ENCODE data around the gene CYB5D1. TPM values are rescaled to one million over a fixed set of nuclear protein-coding genes. Genes with fewer than 3 reads are reported as not detected.

The CYB5D1 gene
- total RNA-seq, 1 donor from 2014 or later, result 17.8 TPM

DNA sequence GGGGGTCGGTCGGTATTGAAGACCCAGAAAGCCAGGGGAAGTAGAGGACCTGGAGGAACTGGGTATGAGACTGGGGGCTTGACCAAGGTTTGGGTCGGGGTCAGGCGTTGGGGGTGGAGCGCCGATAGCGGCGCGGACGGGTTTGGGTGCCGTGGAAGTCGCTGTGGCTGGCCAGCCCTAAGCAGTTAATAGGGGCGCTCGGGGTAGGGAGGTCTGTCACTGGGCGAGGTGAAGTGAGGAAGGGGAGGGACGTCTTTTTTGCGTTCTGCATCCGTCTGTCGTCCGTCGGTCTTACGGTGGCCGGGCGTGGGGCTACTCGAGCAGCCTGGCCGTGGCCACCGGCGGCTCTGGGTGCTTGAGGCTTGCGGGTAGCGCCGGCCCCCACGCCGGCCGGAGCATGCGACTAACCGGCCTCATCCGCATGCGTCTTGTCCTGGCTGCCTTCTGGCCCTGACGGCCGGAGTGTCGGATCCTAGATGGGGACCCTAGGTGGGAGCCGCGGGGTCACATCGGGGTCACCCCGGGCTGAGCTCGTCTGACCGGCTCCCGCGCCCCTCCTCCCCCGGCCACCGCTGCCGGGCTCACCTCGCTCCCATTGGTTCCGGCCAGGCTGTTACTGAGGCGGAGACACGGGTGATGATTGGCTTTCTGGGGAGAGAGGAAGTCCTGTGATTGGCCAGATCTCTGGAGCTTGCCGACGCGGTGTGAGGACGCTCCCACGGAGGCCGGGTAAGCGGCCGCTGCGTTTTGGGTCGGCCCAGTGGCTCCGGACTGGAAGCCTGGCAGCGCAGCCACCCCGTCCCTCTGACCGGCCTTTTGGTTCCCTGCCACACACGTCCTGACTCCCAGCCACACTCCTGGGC lies 13.3 kb upstream of the CYB5D1 start:
- intact Hi-C loops (cut with micrococcal nuclease), result no loop called here
- Histone ChIP-seq H3K36me3 (peaks cover 37% of the 10 kb centered on the region), H3K4me3 (peak overlapping the region; percentile 80), H3K27me3 (ENCODE audit: low read depth) (no peaks in the 10 kb centered on the region), H3K9me3 (replicated peaks) (no peaks in the 10 kb centered on the region), H3K27ac (replicated peaks) (peak overlapping the region; percentile 96), H3K4me1 (peaks cover 66% of the 10 kb centered on the region)
- peak; percentile 88 for DNase-seq
- TF ChIP-seq, protein P1, sequence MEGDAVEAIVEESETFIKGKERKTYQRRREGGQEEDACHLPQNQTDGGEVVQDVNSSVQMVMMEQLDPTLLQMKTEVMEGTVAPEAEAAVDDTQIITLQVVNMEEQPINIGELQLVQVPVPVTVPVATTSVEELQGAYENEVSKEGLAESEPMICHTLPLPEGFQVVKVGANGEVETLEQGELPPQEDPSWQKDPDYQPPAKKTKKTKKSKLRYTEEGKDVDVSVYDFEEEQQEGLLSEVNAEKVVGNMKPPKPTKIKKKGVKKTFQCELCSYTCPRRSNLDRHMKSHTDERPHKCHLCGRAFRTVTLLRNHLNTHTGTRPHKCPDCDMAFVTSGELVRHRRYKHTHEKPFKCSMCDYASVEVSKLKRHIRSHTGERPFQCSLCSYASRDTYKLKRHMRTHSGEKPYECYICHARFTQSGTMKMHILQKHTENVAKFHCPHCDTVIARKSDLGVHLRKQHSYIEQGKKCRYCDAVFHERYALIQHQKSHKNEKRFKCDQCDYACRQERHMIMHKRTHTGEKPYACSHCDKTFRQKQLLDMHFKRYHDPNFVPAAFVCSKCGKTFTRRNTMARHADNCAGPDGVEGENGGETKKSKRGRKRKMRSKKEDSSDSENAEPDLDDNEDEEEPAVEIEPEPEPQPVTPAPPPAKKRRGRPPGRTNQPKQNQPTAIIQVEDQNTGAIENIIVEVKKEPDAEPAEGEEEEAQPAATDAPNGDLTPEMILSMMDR (IDR thresholded peaks at IDR 0.05; ENCODE audit: borderline replicate concordance), result no peak

DNA sequence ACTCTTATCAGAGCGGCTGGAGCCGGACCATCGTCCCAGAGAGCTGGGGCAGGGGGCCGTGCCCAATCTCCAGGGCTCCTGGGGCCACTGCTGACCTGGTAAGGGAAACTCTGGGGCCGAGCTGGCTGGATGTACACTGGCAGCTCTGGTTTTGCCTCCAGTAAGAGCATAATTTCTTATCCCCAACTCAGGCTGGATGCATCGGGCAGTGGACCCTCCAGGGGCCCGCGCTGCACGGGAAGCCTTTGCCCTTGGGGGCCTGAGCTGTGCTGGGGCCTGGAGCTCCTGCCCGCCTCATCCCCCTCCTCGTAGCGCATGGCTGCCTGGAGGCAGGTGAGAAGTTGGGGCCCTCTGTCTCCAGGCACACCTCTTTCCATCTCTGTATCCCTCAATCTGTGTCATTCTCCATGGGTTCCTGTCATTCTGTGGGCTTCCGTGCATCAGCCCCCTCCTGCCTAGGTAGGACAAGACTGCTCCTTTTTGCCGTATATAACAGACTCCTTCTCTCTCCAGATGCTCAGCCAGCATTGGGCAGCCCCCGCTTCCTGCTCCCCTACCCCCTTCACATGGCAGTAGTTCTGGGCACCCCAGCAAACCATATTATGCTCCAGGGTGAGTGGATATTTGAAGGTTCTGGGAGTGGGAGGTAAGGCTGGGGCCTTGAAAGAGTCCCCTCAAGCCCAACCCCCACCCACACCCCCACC lies 12.3 kb upstream of the CYB5D1 start:
- Histone ChIP-seq H3K27me3 (ENCODE audit: low read depth) (no peaks in the 10 kb centered on the region), H3K4me1 (peaks cover 56% of the 10 kb centered on the region), H3K36me3 (peaks cover 47% of the 10 kb centered on the region), H3K9me3 (replicated peaks) (no peaks in the 10 kb centered on the region), H3K4me3 (peak overlapping the region; percentile 80), H3K27ac (replicated peaks) (peak overlapping the region; percentile 96)
- no peak for DNase-seq
- intact Hi-C loops (cut with micrococcal nuclease), result no loop called here
- TF ChIP-seq, protein P1 (IDR thresholded peaks at IDR 0.05; ENCODE audit: borderline replicate concordance), result no peak

DNA sequence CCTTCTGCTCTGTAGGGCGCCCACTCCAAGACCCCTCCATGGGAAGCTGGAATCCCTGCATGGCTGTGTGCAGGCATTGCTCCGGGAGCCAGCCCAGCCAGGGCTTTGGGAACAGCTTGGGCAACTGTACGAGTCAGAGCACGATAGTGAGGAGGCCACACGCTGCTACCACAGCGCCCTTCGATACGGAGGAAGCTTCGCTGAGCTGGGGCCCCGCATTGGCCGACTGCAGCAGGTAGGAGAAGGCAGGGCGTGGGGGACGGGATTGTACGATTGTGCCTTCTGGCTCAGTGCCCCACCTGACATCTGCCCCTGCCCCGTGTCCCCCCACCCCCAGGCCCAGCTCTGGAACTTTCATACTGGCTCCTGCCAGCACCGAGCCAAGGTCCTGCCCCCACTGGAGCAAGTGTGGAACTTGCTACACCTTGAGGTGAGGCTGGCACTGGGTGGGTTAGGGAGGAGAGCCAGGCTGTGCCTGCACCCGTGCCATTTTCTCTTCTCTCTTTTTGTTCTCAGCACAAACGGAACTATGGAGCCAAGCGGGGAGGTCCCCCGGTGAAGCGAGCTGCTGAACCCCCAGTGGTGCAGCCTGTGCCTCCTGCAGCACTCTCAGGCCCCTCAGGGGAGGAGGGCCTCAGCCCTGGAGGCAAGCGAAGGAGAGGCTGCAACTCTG lies 11.6 kb upstream of the CYB5D1 start:
- H3K4me1 ChIP-seq, result peaks cover 51% of the 10 kb centered on the region
- intact Hi-C loops (cut with micrococcal nuclease), result no loop called here
- no peaks in the 10 kb centered on the region for H3K9me3 ChIP-seq (replicated peaks)
- H3K27ac ChIP-seq (replicated peaks), result no peak overlapping the region
- no peaks in the 10 kb centered on the region for H3K27me3 ChIP-seq (ENCODE audit: low read depth)
- no peak for DNase-seq
- H3K4me3 ChIP-seq, result no peak overlapping the region
- TF ChIP-seq, protein P1 (IDR thresholded peaks at IDR 0.05; ENCODE audit: borderline replicate concordance), result no peak
- H3K36me3 ChIP-seq, result peaks cover 54% of the 10 kb centered on the region

DNA sequence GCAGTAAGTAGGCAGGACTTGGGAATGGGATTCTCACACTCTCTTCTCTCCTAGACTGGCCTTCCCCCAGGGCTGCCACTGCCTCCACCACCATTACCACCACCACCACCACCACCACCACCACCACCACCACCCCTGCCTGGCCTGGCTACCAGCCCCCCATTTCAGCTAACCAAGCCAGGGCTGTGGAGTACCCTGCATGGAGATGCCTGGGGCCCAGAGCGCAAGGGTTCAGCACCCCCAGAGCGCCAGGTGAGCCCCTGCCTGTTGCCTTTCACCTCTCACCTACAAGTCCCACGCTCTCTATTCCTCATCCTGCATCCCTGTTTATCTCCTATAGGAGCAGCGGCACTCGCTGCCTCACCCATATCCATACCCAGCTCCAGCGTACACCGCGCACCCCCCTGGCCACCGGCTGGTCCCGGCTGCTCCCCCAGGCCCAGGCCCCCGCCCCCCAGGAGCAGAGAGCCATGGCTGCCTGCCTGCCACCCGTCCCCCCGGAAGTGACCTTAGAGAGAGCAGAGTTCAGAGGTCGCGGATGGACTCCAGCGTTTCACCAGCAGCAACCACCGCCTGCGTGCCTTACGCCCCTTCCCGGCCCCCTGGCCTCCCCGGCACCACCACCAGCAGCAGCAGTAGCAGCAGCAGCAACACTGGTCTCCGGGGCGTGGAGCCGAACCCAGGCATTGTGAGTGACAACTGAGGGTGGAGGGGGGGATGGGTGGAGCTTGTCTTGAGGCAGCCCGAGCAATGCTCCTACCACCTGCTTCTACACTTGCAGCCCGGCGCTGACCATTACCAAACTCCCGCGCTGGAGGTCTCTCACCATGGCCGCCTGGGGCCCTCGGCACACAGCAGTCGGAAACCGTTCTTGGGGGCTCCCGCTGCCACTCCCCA lies 10.8 kb upstream of the CYB5D1 start:
- Histone ChIP-seq H3K27ac (replicated peaks) (no peak overlapping the region), H3K9me3 (replicated peaks) (no peaks in the 10 kb centered on the region), H3K4me3 (no peak overlapping the region), H3K4me1 (peaks cover 50% of the 10 kb centered on the region), H3K27me3 (ENCODE audit: low read depth) (no peaks in the 10 kb centered on the region), H3K36me3 (peaks cover 58% of the 10 kb centered on the region)
- TF ChIP-seq, protein P1 (IDR thresholded peaks at IDR 0.05; ENCODE audit: borderline replicate concordance), result no peak
- no peak for DNase-seq
- intact Hi-C loops (cut with micrococcal nuclease), result no loop called here

All from left ventricle myocardium inferior (tissue), 1 donor.